Uterus (tissue), 2 donors: Measurements from ENCODE around the gene PIK3C2G.

Source experiments
- POLR2A ChIP-seq, 2 donors: fragments of 450-650 bp; IDR thresholded peaks; one replicate each; pipeline ENCODE4 v1.6.1; 2016; ENCODE audit warnings: antibody characterized with exemption in 2 of 2, mild to moderate bottlenecking in 1 of 2, moderate library complexity in 1 of 2
- TF ChIP-seq, protein P1 (sequence below), 4 experiments: fragments of 200-600 bp in 2 of 4; fragments of 450-650 bp in 2 of 4; sonication (generic) in 2 of 4; IDR thresholded peaks; one replicate each; pipeline ENCODE4 v1.5.1; 2016 to 2019; ENCODE audit warnings: antibody characterized with exemption in 4 of 4, mild to moderate bottlenecking in 2 of 4, moderate library complexity in 1 of 4

GRCh38 chr12:18375131-18375530, 113.8 kb downstream of the PIK3C2G start:
- TF ChIP-seq, protein P1, sequence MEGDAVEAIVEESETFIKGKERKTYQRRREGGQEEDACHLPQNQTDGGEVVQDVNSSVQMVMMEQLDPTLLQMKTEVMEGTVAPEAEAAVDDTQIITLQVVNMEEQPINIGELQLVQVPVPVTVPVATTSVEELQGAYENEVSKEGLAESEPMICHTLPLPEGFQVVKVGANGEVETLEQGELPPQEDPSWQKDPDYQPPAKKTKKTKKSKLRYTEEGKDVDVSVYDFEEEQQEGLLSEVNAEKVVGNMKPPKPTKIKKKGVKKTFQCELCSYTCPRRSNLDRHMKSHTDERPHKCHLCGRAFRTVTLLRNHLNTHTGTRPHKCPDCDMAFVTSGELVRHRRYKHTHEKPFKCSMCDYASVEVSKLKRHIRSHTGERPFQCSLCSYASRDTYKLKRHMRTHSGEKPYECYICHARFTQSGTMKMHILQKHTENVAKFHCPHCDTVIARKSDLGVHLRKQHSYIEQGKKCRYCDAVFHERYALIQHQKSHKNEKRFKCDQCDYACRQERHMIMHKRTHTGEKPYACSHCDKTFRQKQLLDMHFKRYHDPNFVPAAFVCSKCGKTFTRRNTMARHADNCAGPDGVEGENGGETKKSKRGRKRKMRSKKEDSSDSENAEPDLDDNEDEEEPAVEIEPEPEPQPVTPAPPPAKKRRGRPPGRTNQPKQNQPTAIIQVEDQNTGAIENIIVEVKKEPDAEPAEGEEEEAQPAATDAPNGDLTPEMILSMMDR (IDR thresholded peaks at IDR 0.05): no peak
- TF ChIP-seq POLR2A (IDR thresholded peaks at IDR 0.05): no peak
